HG02885 (cell line): ENCODE data around the gene RASL12.
"Not testable (repeated sequence)": the region's sequence is repeated elsewhere in the genome, so short reads cannot be mapped to it uniquely, and the experiment has no call there.

Source experiments
- ATAC-seq: cut with Tn5 transposase; IDR thresholded peaks from one replicate; pipeline ENCODE4 v1.9.1; 2021; ENCODE audit warnings: mild to moderate bottlenecking; ENCODE audit not compliant: unreplicated experiment, poor library complexity

Gene RASL12

DNA sequence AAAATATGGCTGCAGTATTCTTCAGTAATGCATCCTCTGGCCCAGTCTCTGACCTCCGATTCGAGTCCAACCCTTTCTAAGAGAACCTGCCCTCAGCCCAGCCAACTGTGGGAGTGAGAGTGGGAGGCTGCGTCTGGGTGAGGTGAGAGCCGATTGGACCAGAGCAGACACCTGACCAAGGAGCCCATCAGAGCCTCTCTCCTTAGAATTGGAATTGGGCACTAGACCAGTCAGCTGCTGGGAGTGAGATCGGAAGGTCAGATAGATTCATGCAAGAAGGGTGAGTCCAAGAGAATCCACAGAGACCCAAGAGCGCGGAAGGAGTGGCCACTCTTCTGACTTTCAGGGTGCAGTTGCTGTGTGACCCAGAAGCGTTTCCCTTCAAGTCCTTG, 10.2 kb downstream of the RASL12 start:
- no peak for ATAC-seq

DNA sequence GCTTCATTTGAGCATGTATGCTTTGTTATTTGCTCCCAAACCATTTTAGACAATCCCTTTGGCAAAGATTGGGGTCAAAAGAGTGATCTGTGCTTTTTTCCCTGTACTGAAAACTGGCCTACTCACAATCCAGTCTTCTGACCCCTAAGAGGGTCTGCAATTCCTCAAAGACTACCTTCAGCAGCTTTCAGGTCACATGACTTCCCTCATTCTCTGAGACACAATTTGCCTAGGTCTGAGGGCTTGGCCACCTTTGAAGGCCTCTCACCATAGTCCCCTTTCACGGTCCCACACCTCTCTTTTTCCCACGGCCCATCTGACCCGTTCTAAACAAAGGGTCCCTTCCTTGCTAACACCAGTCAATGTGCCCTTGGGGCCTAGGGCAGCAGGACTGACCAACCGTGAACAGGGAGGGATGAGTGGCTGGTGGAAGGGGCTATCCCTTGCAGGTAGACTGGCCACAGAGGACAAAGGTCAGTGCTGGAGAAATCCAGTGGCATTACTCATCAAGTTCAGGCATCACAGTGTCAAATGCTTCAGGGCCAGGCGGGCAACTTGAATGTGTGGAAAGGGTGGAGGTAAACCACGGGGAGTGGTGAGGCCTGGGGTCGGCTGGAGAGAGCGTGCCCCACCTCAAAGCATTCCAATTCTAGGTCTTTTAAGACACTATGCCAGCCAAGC, 10.8 kb downstream of the RASL12 start:
- ATAC-seq: no peak

DNA sequence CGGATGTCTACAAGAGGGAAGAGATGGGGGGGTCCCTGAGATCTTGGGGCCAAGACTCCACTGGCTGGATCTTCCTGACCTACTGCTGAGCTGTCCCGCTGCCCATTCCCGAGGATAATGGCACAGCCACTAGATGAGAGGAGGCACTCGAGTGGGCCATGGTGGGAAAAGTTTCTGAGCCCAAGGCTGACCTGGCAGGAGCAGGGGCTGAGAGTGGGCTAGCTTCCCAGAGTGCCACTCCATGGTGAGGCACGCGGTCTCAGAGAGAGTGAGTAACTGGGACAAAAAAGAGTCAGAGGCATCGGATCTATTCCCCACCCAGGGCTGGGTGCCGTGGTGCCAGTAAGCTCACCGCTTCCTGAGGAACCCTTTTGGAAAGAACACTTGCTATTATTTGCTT, 11.7 kb downstream of the RASL12 start:
- no peak for ATAC-seq

DNA sequence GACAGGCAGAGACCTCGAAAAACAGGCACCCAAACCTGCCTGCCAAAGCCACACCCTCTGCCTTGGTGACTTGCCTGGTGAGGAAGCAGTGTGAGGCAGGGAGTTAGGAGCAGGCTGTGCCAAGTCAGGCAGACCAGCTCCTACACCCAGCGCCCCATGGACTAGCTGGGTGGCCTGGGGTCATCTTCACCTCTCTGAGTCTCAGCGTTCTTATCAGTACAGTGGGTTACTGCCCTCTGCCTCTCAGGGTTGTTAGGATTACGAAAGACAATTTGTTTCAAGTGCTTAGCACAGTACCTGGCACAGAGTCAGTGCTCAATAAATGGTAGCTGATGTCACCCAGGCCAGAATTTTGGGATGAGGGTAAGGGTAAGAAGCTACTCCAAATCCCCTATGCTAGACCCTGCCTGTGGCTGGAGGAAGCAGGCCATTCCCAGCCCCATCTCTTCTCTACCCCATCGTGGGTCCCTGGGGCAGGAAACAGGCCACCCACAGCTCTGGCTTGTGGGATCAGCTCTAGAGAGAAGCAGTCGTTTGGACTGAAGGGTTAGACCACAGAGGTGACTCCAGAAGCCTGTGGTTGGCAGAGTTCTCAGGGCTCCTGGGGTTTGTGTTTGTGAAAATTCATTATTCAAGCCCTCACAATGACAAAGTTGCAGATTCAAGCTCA, 12.5 kb downstream of the RASL12 start:
- no peak for ATAC-seq

DNA sequence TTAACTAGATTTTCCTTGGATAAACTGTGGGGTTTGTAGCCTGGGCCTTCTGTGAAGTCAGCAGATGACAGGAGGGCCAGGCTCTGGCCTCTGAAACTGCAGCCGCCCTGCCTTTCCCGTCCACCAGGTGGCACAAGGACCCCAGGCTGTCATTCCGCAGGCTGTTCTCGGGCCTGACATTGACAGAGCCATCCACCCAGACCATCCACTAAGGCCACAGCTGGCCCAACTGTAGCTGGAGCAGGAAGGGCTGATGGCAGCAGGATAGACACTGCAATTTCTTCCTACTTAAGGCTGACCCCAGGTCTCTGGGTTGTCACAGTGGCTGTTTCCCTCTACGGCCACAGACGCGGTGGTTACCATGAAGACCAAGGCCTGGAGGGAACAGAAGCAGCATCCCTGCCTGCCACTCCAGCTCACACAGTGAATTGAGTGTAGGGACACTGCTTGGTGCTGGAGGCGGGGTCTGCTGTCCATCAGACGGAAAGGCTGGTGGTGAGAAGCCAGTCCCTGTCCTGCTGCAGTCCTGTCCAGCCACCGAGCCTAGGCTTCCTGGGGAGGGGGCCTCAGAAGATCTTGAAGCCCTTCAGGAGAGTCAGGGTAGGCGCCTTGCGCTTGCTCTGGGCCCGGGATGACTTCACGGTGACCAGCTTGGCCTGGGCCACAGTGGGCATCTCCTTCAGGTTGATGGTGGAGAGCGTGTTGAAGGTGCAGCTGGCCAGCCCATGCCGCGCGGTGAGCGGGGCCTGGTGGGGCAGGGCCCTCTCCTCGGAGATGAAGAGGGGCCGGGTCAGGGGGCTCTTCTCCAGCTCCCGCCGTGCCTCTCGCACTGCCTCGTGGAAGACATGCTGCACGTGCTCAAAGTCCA, 13.2 kb downstream of the RASL12 start:
- ATAC-seq: peak; percentile 63

DNA sequence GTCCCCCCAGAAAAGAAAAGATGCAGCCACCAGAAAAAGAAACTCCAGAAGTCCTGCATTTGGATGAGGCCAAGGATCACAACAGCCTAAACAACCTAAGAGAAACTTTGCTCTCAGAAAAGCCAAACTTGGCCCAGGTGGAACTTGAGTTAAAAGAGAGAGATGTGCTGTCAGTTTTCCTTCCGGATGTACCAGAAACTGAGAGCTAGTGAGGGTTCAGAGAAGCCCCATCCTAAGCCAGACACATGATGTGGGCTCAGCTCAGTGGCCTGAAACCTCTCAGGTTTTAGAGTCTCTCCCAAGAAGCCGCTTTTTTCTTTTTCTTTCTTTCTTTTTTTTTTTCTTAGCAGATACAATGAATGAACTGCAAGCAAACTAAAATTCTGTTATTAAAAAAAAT, 14.8 kb downstream of the RASL12 start:
- ATAC-seq: no peak

DNA sequence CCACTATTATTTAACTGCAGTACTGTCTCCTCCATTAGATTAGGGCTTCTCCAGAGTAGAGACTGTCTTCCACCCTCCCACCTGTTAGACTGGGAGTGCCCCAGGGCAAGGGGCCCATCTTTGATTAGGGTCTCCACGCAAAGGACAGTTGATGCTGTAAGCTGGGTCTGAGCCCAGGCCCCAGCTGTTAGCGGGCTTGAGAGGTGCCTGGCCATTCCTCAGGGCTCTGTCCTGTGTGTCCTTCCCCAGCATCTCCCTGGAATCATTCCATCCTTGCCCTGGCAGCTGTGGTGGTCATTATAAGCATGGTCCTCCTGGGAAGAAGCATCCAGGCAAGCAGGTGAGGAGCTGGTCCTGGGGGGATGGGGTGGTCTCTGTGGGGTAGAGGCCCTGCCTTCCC, 16.5 kb downstream of the RASL12 start:
- ATAC-seq: no peak

DNA sequence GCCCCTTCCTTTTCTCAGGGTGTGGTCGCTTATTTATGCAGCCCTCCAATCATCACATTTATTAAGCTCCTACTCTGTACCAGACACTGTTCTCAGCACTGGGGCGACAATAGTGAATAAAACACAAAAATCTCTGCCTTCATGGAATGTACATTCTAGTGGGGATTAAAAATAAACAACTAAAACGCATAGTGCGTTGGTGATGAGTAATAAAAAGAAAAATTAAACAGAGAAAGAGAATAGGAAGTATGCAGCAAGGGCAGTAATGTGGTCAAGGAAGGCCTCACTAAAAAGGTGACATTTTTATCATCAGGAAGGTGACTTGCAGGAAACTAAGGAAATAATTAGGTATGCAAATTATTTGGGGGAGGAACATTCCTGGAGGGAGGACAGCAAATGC, 17.5 kb downstream of the RASL12 start:
- ATAC-seq: no peak

DNA sequence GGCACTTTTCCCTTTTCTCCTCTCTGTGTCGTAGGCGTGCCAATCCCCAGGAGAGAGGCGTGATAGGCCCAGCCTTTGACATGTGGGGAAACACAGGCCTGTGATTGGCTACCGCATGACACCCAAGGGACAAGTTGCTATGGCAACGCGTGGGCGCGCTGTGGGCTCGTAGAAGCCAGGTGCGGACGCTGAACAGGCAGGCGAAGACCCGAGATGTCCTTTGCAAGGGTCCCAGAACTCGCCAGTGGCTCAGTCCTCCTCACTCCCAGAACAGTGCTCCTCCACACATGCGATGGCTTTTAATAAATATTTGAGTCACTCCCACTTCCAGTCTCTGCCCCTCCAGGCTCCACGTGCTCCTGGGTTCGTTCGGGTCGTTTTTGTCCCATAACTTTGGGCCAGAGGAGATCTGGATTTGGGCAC, 18.4 kb downstream of the RASL12 start:
- peak; percentile 93 for ATAC-seq

DNA sequence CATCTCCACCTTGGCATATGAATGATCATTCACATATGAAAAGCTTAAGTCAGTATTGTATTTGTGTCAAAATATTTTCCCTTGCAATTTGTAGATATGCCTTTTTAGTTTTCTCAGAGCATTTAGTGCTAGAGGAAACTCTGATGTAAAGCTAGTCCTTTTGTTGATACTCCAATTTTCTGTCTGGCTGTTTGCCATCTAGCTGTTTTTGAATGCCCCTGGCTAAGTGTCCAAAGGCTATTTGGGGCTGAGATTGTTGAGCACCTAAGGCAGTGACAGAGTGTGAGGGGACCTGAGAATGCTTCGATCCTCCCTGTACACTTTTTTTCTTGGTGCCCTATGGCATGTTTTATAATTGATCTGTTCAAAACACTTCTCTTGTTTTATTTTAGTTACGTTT, 19.6 kb downstream of the RASL12 start:
- no peak for ATAC-seq

DNA sequence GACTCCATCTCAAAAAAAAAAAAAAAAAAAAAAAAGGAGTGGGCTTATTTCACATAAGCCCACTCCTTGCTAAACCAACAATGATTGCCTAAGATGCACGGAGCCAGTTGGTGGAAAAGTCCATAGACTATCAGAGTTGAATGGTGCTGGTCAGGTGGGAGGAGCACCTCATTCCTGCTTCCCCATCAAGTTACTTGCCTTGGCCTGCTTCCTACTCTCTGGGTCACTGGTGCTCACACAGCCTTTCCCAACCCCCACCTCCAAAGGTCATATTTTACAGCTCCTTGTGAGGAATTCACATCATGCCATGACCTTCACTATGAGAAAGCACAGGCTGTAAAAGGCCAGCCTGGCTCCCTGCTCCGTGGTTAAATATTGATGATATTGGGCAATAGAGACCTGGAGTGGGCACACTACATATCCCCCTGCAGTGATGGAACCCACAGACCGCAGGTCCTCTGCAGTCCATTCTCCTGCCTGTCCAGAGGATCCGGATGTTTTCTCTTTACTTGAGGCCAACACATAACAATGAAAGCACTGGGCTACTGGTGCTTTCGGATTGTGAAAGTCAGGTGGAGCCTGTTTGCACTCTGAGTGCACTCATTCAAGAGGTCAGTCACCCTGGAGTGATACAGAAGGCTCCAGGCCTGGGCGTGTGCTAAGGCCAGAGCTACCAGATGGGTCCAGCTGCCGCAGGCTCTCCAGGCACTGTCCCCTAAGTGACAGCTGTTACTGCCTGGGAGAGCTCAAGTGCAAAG, 22.9 kb downstream of the RASL12 start, which contains the start of gene SLC51B:
Gene SLC51B, plus strand, starts transcription at position 664 of the 758 bp plus-strand sequence. CDS start 4,618 bp downstream, outside the sequence.
- no peak for ATAC-seq

DNA sequence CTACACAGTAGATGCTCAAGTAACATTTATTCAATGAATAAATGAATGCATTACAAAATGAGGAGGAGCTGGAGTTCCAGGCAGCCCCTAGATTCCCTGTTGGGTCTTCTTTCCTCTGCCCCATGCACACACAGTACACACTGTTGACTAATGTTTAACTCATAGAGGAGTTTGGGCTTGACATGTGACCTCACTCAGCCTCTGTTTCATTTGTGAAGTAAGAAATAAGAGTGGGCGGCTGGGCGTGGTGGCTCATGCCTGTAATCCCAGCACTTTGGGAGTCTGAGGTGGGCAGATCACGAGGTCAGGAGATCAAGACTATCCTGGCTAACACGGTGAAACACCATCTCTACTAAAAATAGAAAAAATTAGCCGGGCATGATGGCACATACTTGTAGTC, 23.6 kb downstream of the RASL12 start:
- not testable (repeated sequence) for ATAC-seq

DNA sequence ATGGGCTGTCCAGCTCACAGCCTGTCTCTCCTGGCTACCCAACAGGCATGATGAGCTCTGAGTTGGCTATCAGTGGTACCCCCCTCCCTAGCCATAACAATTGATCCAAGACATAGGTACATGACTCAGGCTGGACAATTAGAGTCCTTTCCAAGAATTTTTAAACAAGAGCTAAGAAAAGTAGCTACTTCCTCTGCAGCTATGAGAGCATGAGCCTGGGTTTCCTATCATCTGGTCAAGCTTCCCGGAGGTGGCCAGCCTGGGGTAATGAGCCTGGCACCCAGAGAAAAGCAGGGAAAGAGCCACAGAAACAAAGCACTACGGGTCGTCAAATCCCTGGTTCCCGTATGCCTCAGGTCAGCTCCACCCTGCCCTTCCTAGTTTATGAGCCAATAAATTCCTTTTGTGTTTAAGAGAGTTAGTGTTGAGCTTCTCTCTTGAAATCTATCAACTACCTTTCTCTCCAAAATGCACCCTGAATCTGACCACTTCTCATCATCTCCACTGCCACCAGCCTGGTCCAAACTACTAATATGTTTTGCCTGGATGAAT, 24.9 kb downstream of the RASL12 start:
- ATAC-seq: no peak

DNA sequence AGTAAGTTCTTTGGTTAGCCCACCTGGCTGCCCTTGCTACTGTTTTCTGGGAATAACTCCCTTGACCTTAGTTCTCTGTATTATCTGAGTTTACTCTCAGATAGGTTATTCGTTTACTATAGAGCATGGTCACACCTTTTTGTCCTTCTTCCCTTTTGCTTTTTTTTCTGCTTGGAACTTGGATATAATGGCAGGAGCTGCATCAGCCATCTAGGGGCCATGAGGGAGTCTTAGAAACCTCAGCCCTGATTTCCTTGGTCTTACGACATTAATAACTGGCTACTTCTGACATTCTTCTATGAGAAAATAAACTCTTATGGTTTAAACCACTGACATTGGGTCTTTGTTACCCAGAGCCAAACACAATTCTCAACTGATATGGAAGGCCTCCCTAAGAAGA, 26.0 kb downstream of the RASL12 start:
- no peak for ATAC-seq

DNA sequence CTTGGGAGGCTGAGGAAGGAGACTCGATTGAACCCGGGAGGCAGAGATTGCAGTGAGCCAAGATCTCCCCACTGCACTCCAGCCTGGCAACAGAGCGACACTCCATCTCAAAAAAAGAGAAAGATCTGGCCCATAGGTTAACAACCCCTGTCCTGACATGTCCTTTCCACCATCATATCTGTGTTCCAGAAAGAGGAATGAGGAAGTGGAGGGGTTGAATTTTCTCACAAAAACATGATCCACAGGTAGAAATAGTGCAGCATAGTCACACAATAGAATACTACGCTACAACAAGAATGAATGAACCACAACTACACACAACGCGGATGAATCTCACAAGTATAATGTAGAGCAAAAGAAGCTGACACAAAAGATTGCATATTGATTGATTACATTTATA, 27.3 kb downstream of the RASL12 start:
- no peak for ATAC-seq

DNA sequence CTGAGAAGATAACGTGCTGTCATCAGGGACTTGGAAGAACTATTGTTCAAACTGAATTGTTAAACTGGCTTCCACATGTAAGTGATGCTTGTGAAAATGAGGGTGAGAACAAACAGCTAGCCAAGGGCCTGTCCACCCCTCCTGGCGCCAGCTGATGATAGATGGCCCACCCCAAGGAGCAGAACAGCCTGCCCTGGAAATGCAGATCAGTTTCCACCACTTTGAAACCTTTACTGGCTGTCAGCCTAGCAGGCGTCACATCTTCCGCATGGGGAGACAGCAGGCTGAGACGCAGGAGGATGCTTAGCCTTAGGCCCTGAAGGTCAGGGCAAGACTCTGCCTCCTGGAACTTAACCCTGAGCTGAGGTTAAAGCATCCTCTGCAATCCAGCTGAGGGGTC, 29.0 kb downstream of the RASL12 start:
- no peak for ATAC-seq

DNA sequence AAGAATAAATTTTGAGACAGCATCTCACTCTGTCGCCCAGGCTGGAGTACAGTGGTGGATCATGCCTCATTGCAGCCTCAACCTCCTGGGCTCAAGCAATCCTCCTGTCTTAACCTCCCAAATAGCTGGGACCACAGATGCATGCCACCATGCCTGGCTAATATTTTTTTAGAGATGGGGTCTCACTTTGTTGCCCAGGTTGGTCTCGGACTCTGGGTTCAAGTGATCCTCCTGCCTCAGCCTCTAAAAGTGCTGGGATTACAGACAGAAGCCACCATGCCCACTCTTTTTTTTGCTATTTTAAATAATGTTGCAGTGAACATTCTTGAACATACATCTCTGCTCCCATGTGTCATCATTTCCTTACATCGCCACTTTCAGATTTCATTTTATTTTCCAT, 29.4 kb downstream of the RASL12 start:
- no peak for ATAC-seq

DNA sequence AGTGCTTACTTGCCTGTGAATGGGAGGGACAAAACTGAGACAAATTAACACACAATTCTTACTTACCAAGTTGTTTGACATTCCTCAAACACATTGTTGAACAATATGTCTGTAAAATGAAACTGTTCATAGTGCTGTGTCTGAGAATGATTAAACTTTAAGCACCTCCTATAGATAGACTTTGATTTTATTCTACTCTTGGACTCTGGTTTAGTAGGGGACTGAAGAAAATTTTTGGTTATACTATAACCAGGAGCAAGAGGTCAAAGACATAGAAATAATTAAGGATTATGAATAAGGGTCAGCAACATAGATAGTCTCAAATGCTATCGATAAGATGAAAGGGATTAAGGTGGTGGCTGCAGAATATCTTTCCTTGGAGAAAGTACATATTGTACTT, 30.5 kb downstream of the RASL12 start:
- no peak for ATAC-seq

DNA sequence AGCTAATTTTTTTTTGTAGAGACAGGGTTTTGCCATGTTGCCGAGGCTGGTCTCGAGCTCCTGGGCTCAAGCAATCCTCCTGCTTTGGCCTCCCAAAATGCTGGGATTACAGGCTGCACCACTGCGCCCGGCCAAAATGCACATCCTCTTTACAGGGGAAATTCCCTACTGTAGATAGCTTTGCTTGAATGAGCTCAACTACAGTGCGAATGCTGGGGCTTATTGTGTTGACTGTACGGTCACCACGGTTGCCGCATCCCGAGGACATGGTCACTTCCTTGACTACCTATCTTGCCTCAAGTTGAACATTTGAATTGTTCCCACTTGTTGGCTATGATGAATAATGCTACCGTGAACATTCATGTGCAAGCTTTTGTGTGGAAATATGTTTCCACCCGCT, 33.1 kb downstream of the RASL12 start:
- ATAC-seq: no peak

DNA sequence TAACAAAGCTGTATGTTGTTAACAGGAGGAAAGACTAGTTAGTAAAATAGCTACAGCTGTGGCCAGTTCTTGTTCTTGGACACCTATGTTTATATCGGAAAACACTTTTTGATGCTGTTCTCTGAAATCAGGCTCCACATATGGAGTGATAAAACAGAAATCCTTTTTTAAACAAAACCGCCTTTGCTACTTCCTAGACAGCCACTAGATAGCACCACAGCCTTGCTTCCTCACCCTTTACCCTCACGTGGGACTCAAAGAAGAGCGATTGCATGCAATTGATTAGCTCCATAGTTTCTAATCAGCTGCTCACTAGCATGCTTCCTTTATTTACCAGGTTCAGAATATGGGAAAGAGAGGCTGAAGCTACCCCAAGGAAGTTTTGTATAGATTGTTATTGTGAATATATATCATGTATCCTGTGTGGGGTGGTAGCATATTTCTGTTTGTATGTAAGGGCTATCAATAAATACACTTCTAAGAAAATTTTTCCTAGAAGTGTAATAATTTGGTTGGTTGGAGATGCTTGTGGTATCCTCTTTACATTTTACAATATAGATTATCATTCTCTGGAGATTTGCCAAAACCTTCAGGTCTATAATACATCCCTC, 34.0 kb downstream of the RASL12 start:
- no peak for ATAC-seq
